Neuronal stem cell (in vitro differentiated cells): ENCODE results near the gene MX2.

Source experiments
- DNase-seq: peaks from one replicate; pipeline ENCODE4 v3.0.0-alpha.2; 2013; ENCODE audit warnings: low spot score
- H2AFZ ChIP-seq: one replicate; pipeline ENCODE4 v1.6.1; 2013; ENCODE audit warnings: mild to moderate bottlenecking, low read length, inconsistent platforms
- H2AK5ac ChIP-seq: 2 replicates; pipeline ENCODE4 v1.6.1; 2013; ENCODE audit warnings: low read depth, mild to moderate bottlenecking, inconsistent platforms, low read length, moderate library complexity, mixed read lengths
- H2BK120ac ChIP-seq: 2 replicates; pipeline ENCODE4 v1.6.1; 2013; ENCODE audit warnings: low read depth, mild to moderate bottlenecking, inconsistent platforms, low read length, moderate library complexity, mixed read lengths
- H2BK12ac ChIP-seq: one replicate; pipeline ENCODE4 v1.6.1; 2013; ENCODE audit warnings: low read length, inconsistent platforms
- H2BK15ac ChIP-seq: 2 replicates; pipeline ENCODE4 v1.6.1; 2013; ENCODE audit warnings: mild to moderate bottlenecking, low read length, inconsistent platforms, mixed read lengths
- H2BK5ac ChIP-seq: one replicate; pipeline ENCODE4 v1.6.1; 2013; ENCODE audit warnings: inconsistent platforms, mild to moderate bottlenecking, low read length, moderate library complexity
- H3K14ac ChIP-seq: one replicate; pipeline ENCODE4 v1.6.1; 2013; ENCODE audit warnings: low read length, inconsistent platforms
- H3K18ac ChIP-seq: 2 replicates; pipeline ENCODE4 v1.6.1; 2013; ENCODE audit warnings: low read length, inconsistent platforms
- H3K23ac ChIP-seq: 2 replicates; pipeline ENCODE4 v1.6.1; 2013; ENCODE audit warnings: low read depth, mild to moderate bottlenecking, mixed read lengths, low read length, inconsistent platforms; ENCODE audit not compliant: poor library complexity
- H3K27ac ChIP-seq: replicated peaks from 3 replicates; pipeline ENCODE4 v1.5.1; 2013; ENCODE audit warnings: low read length, inconsistent platforms
- H3K27me3 ChIP-seq, 3 experiments: 2 replicates each; pipeline ENCODE4 v1.6.1; 2013; ENCODE audit warnings: low read length in 3 of 3, mild to moderate bottlenecking in 2 of 3, inconsistent platforms in 1 of 3, low read depth in 1 of 3, mixed read lengths in 1 of 3, moderate library complexity in 1 of 3; ENCODE audit not compliant: control insufficient read depth in 3 of 3, insufficient read depth in 3 of 3
- H3K36me3 ChIP-seq, 2 donors: replicated peaks in 1 of 2; 2 replicates each; pipeline ENCODE4 v1.6.1; 2013; ENCODE audit warnings: low read length in 2 of 2; ENCODE audit not compliant: control insufficient read depth in 2 of 2, insufficient read depth in 2 of 2
- H3K4ac ChIP-seq: 2 replicates; pipeline ENCODE4 v1.6.1; 2013; ENCODE audit warnings: inconsistent platforms, mild to moderate bottlenecking, low read length, moderate library complexity
- H3K4me1 ChIP-seq, 2 donors: 1 replicate in 1 of 2; 2 replicates in 1 of 2; pipeline ENCODE4 v1.6.1; 2013; ENCODE audit warnings: low read length in 2 of 2, low read depth in 1 of 2; ENCODE audit not compliant: control insufficient read depth in 2 of 2, insufficient read depth in 1 of 2
- H3K4me2 ChIP-seq: one replicate; pipeline ENCODE4 v1.6.1; 2013; ENCODE audit warnings: mild to moderate bottlenecking, low read length, inconsistent platforms; ENCODE audit not compliant: insufficient read depth, poor library complexity, severe bottlenecking
- H3K4me3 ChIP-seq, 2 donors: 2 replicates each; pipeline ENCODE4 v1.5.1; 2013; ENCODE audit warnings: low read length in 2 of 2, mild to moderate bottlenecking in 2 of 2, inconsistent platforms in 1 of 2, moderate library complexity in 1 of 2
- H3K79me1 ChIP-seq: one replicate; pipeline ENCODE4 v1.6.1; 2013; ENCODE audit warnings: low read depth, mild to moderate bottlenecking, inconsistent platforms, low read length, moderate library complexity
- H3K9ac ChIP-seq: one replicate; pipeline ENCODE4 v1.6.1; 2013; ENCODE audit warnings: mild to moderate bottlenecking, low read depth, low read length, inconsistent platforms; ENCODE audit not compliant: poor library complexity
- H3K9me3 ChIP-seq, 2 donors: replicated peaks in 1 of 2; 2 replicates each; pipeline versions ENCODE3 to v1.6.1; 2013; ENCODE audit warnings: low read length in 2 of 2, mild to moderate bottlenecking in 2 of 2, inconsistent platforms in 1 of 2, low read depth in 1 of 2, mixed read lengths in 1 of 2, moderate library complexity in 1 of 2; ENCODE audit not compliant: control insufficient read depth in 2 of 2, insufficient read depth in 1 of 2
- H4K8ac ChIP-seq: one replicate; pipeline ENCODE4 v1.6.1; 2013; ENCODE audit warnings: low read depth, mild to moderate bottlenecking, inconsistent platforms, low read length, moderate library complexity
- H4K91ac ChIP-seq: one replicate; pipeline ENCODE4 v1.6.1; 2013; ENCODE audit warnings: low read length, low read depth, mild to moderate bottlenecking, inconsistent platforms; ENCODE audit not compliant: poor library complexity
- WGBS, 2 donors: extraction: QIAGEN DNeasy Blood & Tissue Kit; methylation state at CpG; one replicate each; pipeline ENCODE4 v1.1.7; 2013; ENCODE audit warnings: missing lambda C conversion rate in 2 of 2, mixed read lengths in 1 of 2; ENCODE audit not compliant: insufficient read length in 2 of 2, insufficient replicate concordance in 1 of 2; ENCODE audit errors: extremely low coverage in 2 of 2; 5-methylcytosine and 5-hydroxymethylcytosine counted together

Gene MX2

DNA sequence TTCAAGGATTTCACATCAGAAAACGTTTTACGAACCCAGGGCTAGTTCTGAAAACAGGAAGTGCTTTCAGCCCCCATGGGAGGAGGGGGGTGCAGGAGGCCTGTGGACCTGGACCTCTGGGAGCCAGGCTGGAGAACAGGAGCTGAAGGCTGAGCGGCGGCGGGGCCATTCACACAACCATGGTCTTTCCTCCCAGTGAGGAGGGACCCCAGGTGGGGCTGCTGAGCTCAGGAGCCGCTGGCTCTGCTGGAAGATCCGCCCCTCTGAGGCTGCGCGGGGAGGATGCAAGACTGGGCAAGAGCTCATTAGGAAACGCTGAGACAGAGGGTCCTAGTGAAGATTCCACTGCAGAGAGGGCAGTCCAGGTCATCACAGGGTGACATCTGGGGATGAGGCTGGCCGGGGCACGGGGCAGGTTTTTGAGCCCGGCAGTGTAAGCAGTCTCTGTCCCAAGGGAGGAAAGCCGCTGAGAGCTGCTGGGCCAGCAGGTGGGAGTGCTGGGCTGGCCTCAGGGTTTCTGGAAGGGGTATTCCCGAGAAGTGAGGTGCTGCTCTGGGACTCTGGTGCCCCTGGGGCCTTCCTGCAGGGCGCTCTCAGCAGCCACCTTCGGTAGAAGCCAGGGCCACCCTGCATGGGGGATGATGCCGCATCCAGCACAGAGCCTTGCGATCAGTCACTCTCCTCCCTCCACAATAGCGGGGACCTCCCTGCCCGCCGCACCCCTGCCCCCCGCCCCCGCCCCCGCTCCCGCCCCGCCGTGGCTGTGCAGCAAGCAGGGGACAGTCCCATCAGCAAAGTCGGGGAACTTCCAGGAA lies 7.5 kb downstream of the MX2 start:
- Histone ChIP-seq H3K4me3 (peak overlapping the region in 1 of 2 donors; percentile 68), H2AFZ (peak overlapping the region; percentile 40), H2BK120ac (no peak overlapping the region), H3K27ac (no peak overlapping the region), H3K9me3 (no peaks in the 10 kb centered on the region), H3K4ac (no peak overlapping the region), H3K36me3 (no peaks in the 10 kb centered on the region), H2BK15ac (peak overlapping the region; percentile 82), H4K91ac (no peak overlapping the region), H2BK12ac (no peak overlapping the region), H2BK5ac (no peak overlapping the region), H3K4me1 (peaks cover 0 to 3% of the 10 kb centered on the region in 2 donors), H3K14ac (no peak overlapping the region), H4K8ac (no peak overlapping the region), H3K27me3 (peaks cover 0 to 17% (median 0%) of the 10 kb centered on the region in 3 experiments), H3K18ac (peak overlapping the region; percentile 89), H3K9ac (no peak overlapping the region), H3K23ac (no peak overlapping the region), H3K4me2 (peak overlapping the region; percentile 72), H2AK5ac (no peak overlapping the region), H3K79me1 (no peaks in the 10 kb centered on the region)
- DNase-seq = peak; percentile 56
- WGBS, 2 donors = no CpG with 5 or more reads among the region's 29 CpGs

DNA sequence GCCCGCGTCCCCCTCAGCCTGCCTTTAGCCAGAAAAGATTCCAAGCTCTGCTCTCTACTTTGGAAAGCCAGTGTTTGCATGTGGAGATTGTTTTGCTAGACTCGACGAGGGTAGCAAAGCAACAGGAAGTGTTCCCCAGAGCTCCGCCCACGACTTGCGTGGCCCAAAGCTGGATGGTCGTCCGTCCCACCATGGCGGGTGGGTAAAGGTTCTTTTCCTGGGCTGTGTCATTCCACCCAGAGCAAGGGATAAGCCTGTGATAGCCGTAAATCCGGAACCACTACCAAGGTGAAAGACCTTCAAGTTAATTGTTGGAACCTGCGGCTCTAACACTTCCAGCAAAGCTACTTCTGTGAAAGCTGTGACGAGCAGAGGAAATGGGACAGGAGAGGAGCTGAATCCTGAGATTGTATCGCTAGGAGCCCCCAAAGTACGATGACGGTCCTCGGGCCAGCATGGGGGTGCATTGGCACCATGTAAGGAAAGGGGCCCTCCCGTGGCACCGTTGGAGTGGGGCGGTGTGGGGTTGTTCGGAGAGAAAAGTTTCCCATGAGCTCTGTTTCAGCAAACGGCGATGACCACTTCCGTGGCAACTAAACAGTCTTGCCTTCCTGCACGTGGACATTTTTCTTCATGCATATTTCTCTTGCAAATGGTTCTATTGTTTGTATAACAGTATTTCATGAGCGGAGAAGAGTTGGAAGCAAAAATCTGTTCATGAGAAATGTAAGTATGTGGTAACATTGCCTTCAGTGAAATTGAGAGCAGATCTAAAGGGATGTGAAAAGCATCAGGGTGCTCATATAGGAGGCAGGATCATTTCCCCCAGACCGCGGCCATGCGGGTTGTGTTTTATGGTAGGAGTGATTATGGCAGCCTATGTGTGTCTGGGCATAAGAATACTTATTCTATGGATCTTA lies 8.4 kb downstream of the MX2 start:
- no peak overlapping the region for H2AK5ac ChIP-seq
- H3K4me3 ChIP-seq = no peak overlapping the region
- no peak overlapping the region for H3K27ac ChIP-seq
- no peak overlapping the region for H4K91ac ChIP-seq
- H3K23ac ChIP-seq = no peak overlapping the region
- no peak overlapping the region for H3K14ac ChIP-seq
- peaks cover 0 to 17% (median 0%) of the 10 kb centered on the region in 3 experiments for H3K27me3 ChIP-seq
- no peaks in the 10 kb centered on the region for H3K36me3 ChIP-seq
- no peak for DNase-seq
- H3K18ac ChIP-seq = peak overlapping the region; percentile 68
- H3K4ac ChIP-seq = no peak overlapping the region
- no peak overlapping the region for H4K8ac ChIP-seq
- H3K4me2 ChIP-seq = peak overlapping the region; percentile 72
- peaks cover 0 to 3% of the 10 kb centered on the region in 2 donors for H3K4me1 ChIP-seq
- no peaks in the 10 kb centered on the region for H3K9me3 ChIP-seq
- no peak overlapping the region for H2AFZ ChIP-seq
- WGBS, 2 donors = no CpG with 5 or more reads among the region's 30 CpGs
- no peak overlapping the region for H2BK12ac ChIP-seq
- no peak overlapping the region for H2BK5ac ChIP-seq
- no peak overlapping the region for H2BK120ac ChIP-seq
- H3K9ac ChIP-seq = no peak overlapping the region
- no peaks in the 10 kb centered on the region for H3K79me1 ChIP-seq
- no peak overlapping the region for H2BK15ac ChIP-seq

GRCh38 chr21:41370840-41371684 lies 9.2 kb downstream of the MX2 start:
- Histone ChIP-seq H4K8ac (no peak overlapping the region), H3K4me1 (peaks cover 0 to 6% of the 10 kb centered on the region in 2 donors), H2AFZ (no peak overlapping the region), H2BK5ac (no peak overlapping the region), H4K91ac (no peak overlapping the region), H2BK12ac (no peak overlapping the region), H3K4me3 (no peak overlapping the region), H3K27me3 (peaks cover 0 to 17% (median 0%) of the 10 kb centered on the region in 3 experiments), H3K9ac (no peak overlapping the region), H3K36me3 (no peaks in the 10 kb centered on the region), H3K14ac (no peak overlapping the region), H3K4ac (no peak overlapping the region), H3K18ac (no peak overlapping the region), H3K9me3 (no peaks in the 10 kb centered on the region), H3K27ac (no peak overlapping the region), H2AK5ac (no peak overlapping the region), H3K4me2 (no peak overlapping the region), H3K23ac (no peak overlapping the region), H2BK120ac (no peak overlapping the region), H3K79me1 (no peaks in the 10 kb centered on the region), H2BK15ac (no peak overlapping the region)
- no peak for DNase-seq
- WGBS, 2 donors = 100% methylated on average over 2 of the region's 12 CpGs
